CD4-positive, alpha-beta T cell (primary cell): ENCODE results near the gene NUP50. TPM values are rescaled to one million over a fixed set of nuclear protein-coding genes. Genes with fewer than 3 reads are reported as not detected.

ENCODE experiments used
- ATAC-seq: fragments of 200-7000 bp; cut with Tn5 transposase; one replicate; pipeline ENCODE4 v1.10.0; 2022; ENCODE audit warnings: mild to moderate bottlenecking; ENCODE audit not compliant: poor library complexity
- CTCF ChIA-PET: fragments of 350-600 bp; sonication (Branson Sonifier 250); formaldehyde crosslinking; loops from one replicate; lab custom pipeline; 2021; ENCODE audit warnings: antibody characterized with exemption, inconsistent platforms; lab: Charles Lee
- POLR2A ChIA-PET: fragments of 350-600 bp; sonication (Branson Sonifier 250); formaldehyde crosslinking; loops from one replicate; lab custom pipeline; 2021; ENCODE audit warnings: antibody characterized with exemption, inconsistent platforms; lab: Charles Lee
- DNase-seq, 14 experiments: peaks; one replicate each; pipeline ENCODE4 v3.0.0-alpha.2; 2013 to 2020; ENCODE audit warnings: mixed read lengths in 2 of 14
- H3K27ac ChIP-seq, 2 donors: one replicate each; pipeline versions ENCODE4 v1.5.1 to v1.7.0; 2013; ENCODE audit warnings: low read length in 2 of 2, low read depth in 1 of 2, mild to moderate bottlenecking in 1 of 2
- H3K27me3 ChIP-seq, 2 experiments: 1 replicate in 1 of 2; 2 replicates in 1 of 2; pipeline versions ENCODE4 v1.6.1 to v1.7.0; 2013; ENCODE audit warnings: low read length in 2 of 2, control low read depth in 1 of 2, mild to moderate bottlenecking in 1 of 2, moderate library complexity in 1 of 2; ENCODE audit not compliant: insufficient read depth in 2 of 2, control insufficient read depth in 1 of 2
- H3K36me3 ChIP-seq: one replicate; pipeline ENCODE4 v1.6.1; 2013; ENCODE audit warnings: low read length, control low read depth; ENCODE audit not compliant: insufficient read depth
- H3K4me1 ChIP-seq: one replicate; pipeline ENCODE4 v1.6.1; 2013; ENCODE audit warnings: low read length, control low read depth; ENCODE audit not compliant: insufficient read depth
- H3K4me3 ChIP-seq: one replicate; pipeline ENCODE4 v1.5.1; 2013; ENCODE audit warnings: mild to moderate bottlenecking, low read length, moderate library complexity
- H3K9me3 ChIP-seq, 2 experiments: 1 replicate in 1 of 2; 2 replicates in 1 of 2; pipeline versions ENCODE4 v1.6.1 to v1.7.0; 2013; ENCODE audit warnings: low read length in 2 of 2, mild to moderate bottlenecking in 2 of 2, control low read depth in 1 of 2, moderate library complexity in 1 of 2; ENCODE audit not compliant: control insufficient read depth in 1 of 2, insufficient read depth in 1 of 2
- H3K27ac Mint-ChIP-seq: one replicate; pipeline ENCODE4 v1.8.0; 2020; ENCODE audit warnings: mixed read lengths
- H3K27me3 Mint-ChIP-seq: one replicate; pipeline ENCODE4 v1.8.0; 2021; ENCODE audit warnings: mixed read lengths
- H3K36me3 Mint-ChIP-seq: one replicate; pipeline ENCODE4 v1.8.0; 2021; ENCODE audit warnings: low read depth, mixed read lengths
- H3K4me1 Mint-ChIP-seq: one replicate; pipeline ENCODE4 v1.8.0; 2021; ENCODE audit warnings: low read depth, mixed read lengths
- H3K4me3 Mint-ChIP-seq: one replicate; pipeline ENCODE4 v1.8.0; 2020; ENCODE audit warnings: mild to moderate bottlenecking, mixed read lengths
- H3K9me3 Mint-ChIP-seq: one replicate; pipeline ENCODE4 v1.8.0; 2020; ENCODE audit warnings: mixed read lengths
- CTCF ChIP-seq: fragments of 200-600 bp; IDR thresholded peaks from one replicate; pipeline ENCODE4 v1.8.0; 2022; ENCODE audit warnings: antibody characterized with exemption, mild to moderate bottlenecking
- intact Hi-C, 2 experiments: fragments of 100-400 bp; cut with DNase I in 1 of 2; cut with micrococcal nuclease in 1 of 2; formaldehyde crosslinking; loops; one replicate each; pipeline versions ENCODE4 v1.15.1 to v1.9.0; 2023 to 2025; cut with DNase I, micrococcal nuclease
- total RNA-seq, 174 experiments: library from RNA in 2 of 174; stranded (reverse) in 2 of 174; gene quantifications; one replicate each; pipeline ENCODE4 v1.2.3 and lab custom pipeline; 2021 to 2026

Gene NUP50
- total RNA-seq, 2 experiments from 2014 or later, result 141 TPM

- Mint-ChIP-seq H3K9me3 (no peaks in the 10 kb centered on the region), H3K27ac (peak overlapping the region; percentile 87), H3K36me3 (peaks cover 94% of the 10 kb centered on the region), H3K27me3 (no peaks in the 10 kb centered on the region), H3K4me1 (peaks cover 84% of the 10 kb centered on the region), H3K4me3 (peak overlapping the region; percentile 39)
- Histone ChIP-seq H3K9me3 (no peaks in the 10 kb centered on the region), H3K4me1 (peaks cover 78% of the 10 kb centered on the region), H3K36me3 (peaks cover 81% of the 10 kb centered on the region), H3K27me3 (no peaks in the 10 kb centered on the region), H3K27ac (peak overlapping the region; percentile 69 to 89), H3K4me3 (no peak overlapping the region)
- CTCF ChIA-PET, result interaction anchor here (0.6 to 2.3 kb wide), 5 partner anchors 10 to 503 kb away, joined by 3 to 8 read pairs (median 3); partner anchors contain the start of gene NUP50
- intact Hi-C loops, result loop anchor here (1.0 to 10.0 kb wide), 3 partner anchors 10 to 262 kb away; partner anchors contain the start of gene NUP50 (in 1 of the 2)
- POLR2A ChIA-PET, result interaction anchor here (0.7 to 5.4 kb wide), 8 partner anchors 8 to 165 kb away, joined by 3 to 78 read pairs (median 4); partner anchors contain the start of gene NUP50
- peak in 5 of 14 experiments; percentile 35 to 81 (median 79) for DNase-seq
- peak; percentile 89 for ATAC-seq
- no peak for TF ChIP-seq CTCF
Measured at GRCh38 chr22:45172881-45173585, 9.3 kb downstream of the NUP50 start.

- Mint-ChIP-seq H3K4me1 (peaks cover 64% of the 10 kb centered on the region), H3K9me3 (no peaks in the 10 kb centered on the region), H3K4me3 (peak overlapping the region; percentile 53), H3K27me3 (no peaks in the 10 kb centered on the region), H3K36me3 (peaks cover 96% of the 10 kb centered on the region), H3K27ac (peak overlapping the region; percentile 87)
- peaks cover 38% of the 10 kb centered on the region for H3K4me1 ChIP-seq
- H3K27ac ChIP-seq, result peak overlapping the region; percentile 3 to 66
- no peaks in the 10 kb centered on the region for H3K9me3 ChIP-seq
- no peaks in the 10 kb centered on the region for H3K27me3 ChIP-seq
- intact Hi-C loops, result loop anchor here (2.0 to 10.0 kb wide), 4 partner anchors 17 to 255 kb away; partner anchors contain the start of genes KIAA0930 (in 1 of the 2) and NUP50 (in 1 of the 2)
- ATAC-seq (peak; percentile 97), DNase-seq (peak in 12 of 14 experiments; percentile 22 to 79 (median 50))
- CTCF ChIA-PET, result interaction anchor here (1.0 to 1.5 kb wide), 3 partner anchors 9 to 89 kb away, joined by 3 to 8 read pairs (median 3); no protein-coding TSS in a partner anchor
- TF ChIP-seq CTCF, result peak; percentile 21
- H3K4me3 ChIP-seq, result no peak overlapping the region
- peaks cover 80% of the 10 kb centered on the region for H3K36me3 ChIP-seq
- POLR2A ChIA-PET, result no interaction called here
Measured at GRCh38 chr22:45179276-45180049, 15.7 kb downstream of the NUP50 start.

GRCh38 chr22:45180146-45180679, 16.5 kb downstream of the NUP50 start:
- no peak for DNase-seq
- Mint-ChIP-seq H3K4me1 (peaks cover 56% of the 10 kb centered on the region), H3K9me3 (no peaks in the 10 kb centered on the region), H3K27me3 (no peaks in the 10 kb centered on the region), H3K27ac (peak overlapping the region; percentile 87), H3K36me3 (peaks cover 96% of the 10 kb centered on the region), H3K4me3 (peak overlapping the region; percentile 7)
- no peak overlapping the region for H3K4me3 ChIP-seq
- ATAC-seq, result no peak
- intact Hi-C loops, result no loop called here
- peaks cover 34% of the 10 kb centered on the region for H3K4me1 ChIP-seq
- H3K9me3 ChIP-seq, result no peaks in the 10 kb centered on the region
- no peaks in the 10 kb centered on the region for H3K27me3 ChIP-seq
- H3K36me3 ChIP-seq, result peaks cover 83% of the 10 kb centered on the region
- ChIA-PET CTCF (interaction anchor here (1.0 kb wide), 1 partner anchor 89 kb away, joined by 3 read pairs; no protein-coding TSS in a partner anchor), POLR2A (no interaction called here)
- no peak for TF ChIP-seq CTCF
- H3K27ac ChIP-seq, result peak overlapping the region in 1 of 2 donors; percentile 66
